ENCODE data around the gene KRTAP5-2. TPM values are rescaled to one million over a fixed set of nuclear protein-coding genes. Genes with fewer than 3 reads are reported as not detected.

KRTAP5-2 gene
- total and polyA plus RNA-seq, 5 donors from 2014 or later, result 0.35 TPM; not detected in 4

GRCh38 chr11:1564535-1565172 lies 33.4 kb downstream of the KRTAP5-2 start:
- H3K27ac ChIP-seq (ENCODE audit: insufficient read depth, low read length, poor library complexity, severe bottlenecking), result no peak overlapping the region
- no peaks in the 10 kb centered on the region for H3K9me3 ChIP-seq (ENCODE audit: control insufficient read depth in 2 of 2, low read length in 2 of 2)
- H3K4me1 ChIP-seq (ENCODE audit: control insufficient read depth, insufficient read depth, low read length, poor library complexity, severe bottlenecking), result no peaks in the 10 kb centered on the region
- DNase-seq, result no peak
- H3K27me3 Mint-ChIP-seq, result peaks cover 14% of the 10 kb centered on the region
- H3K27ac Mint-ChIP-seq, result peak overlapping the region in 1 of 3 donors; percentile 69
- H3K27me3 ChIP-seq (ENCODE audit: control insufficient read depth, insufficient read depth, low read length), result no peaks in the 10 kb centered on the region
- H3K9me3 Mint-ChIP-seq, result no peaks in the 10 kb centered on the region
- no peaks in the 10 kb centered on the region for H3K36me3 ChIP-seq (ENCODE audit: control insufficient read depth, insufficient read depth, low read length)
- H3K4me3 Mint-ChIP-seq, result no peak overlapping the region
- H3K4me3 ChIP-seq (ENCODE audit: low read depth, low read length), result no peak overlapping the region
- no peak for ATAC-seq (ENCODE audit: low read depth in 2 of 2)
- peaks cover 4% of the 10 kb centered on the region for H3K36me3 Mint-ChIP-seq
- H3K4me1 Mint-ChIP-seq, result peaks cover 0 to 12% (median 2%) of the 10 kb centered on the region in 4 donors

GRCh38 chr11:1563697-1564534 lies 34.2 kb downstream of the KRTAP5-2 start:
- ATAC-seq (ENCODE audit: low read depth in 2 of 2), result no peak

GRCh38 chr11:1563149-1563638 lies 34.9 kb downstream of the KRTAP5-2 start:
- Histone ChIP-seq H3K9me3 (ENCODE audit: control insufficient read depth in 2 of 2, low read length in 2 of 2) (no peaks in the 10 kb centered on the region), H3K27ac (ENCODE audit: insufficient read depth, low read length, poor library complexity, severe bottlenecking) (no peak overlapping the region), H3K4me1 (ENCODE audit: control insufficient read depth, insufficient read depth, low read length, poor library complexity, severe bottlenecking) (no peaks in the 10 kb centered on the region), H3K4me3 (ENCODE audit: low read depth, low read length) (no peak overlapping the region), H3K27me3 (ENCODE audit: control insufficient read depth, insufficient read depth, low read length) (no peaks in the 10 kb centered on the region), H3K36me3 (ENCODE audit: control insufficient read depth, insufficient read depth, low read length) (no peaks in the 10 kb centered on the region)
- Mint-ChIP-seq H3K27ac (no peak overlapping the region), H3K27me3 (peaks cover 1% of the 10 kb centered on the region), H3K9me3 (no peaks in the 10 kb centered on the region), H3K36me3 (peaks cover 4% of the 10 kb centered on the region), H3K4me3 (no peak overlapping the region), H3K4me1 (peaks cover 0 to 2% (median 0%) of the 10 kb centered on the region in 4 donors)
- DNase-seq (no peak), ATAC-seq (ENCODE audit: low read depth in 2 of 2) (no peak)

More at GRCh38 chr11:1563697-1564534, 34.2 kb downstream of the KRTAP5-2 start:
- Histone ChIP-seq H3K9me3 (ENCODE audit: control insufficient read depth in 2 of 2, low read length in 2 of 2) (no peaks in the 10 kb centered on the region), H3K27ac (ENCODE audit: insufficient read depth, low read length, poor library complexity, severe bottlenecking) (no peak overlapping the region), H3K4me3 (ENCODE audit: low read depth, low read length) (no peak overlapping the region), H3K4me1 (ENCODE audit: control insufficient read depth, insufficient read depth, low read length, poor library complexity, severe bottlenecking) (no peaks in the 10 kb centered on the region), H3K36me3 (ENCODE audit: control insufficient read depth, insufficient read depth, low read length) (no peaks in the 10 kb centered on the region), H3K27me3 (ENCODE audit: control insufficient read depth, insufficient read depth, low read length) (no peaks in the 10 kb centered on the region)
- Mint-ChIP-seq H3K27me3 (peaks cover 8% of the 10 kb centered on the region), H3K9me3 (no peaks in the 10 kb centered on the region), H3K27ac (no peak overlapping the region), H3K4me3 (no peak overlapping the region), H3K36me3 (peaks cover 4% of the 10 kb centered on the region), H3K4me1 (peaks cover 0 to 5% (median 0%) of the 10 kb centered on the region in 4 donors)
- DNase-seq, result no peak

- no peak for ATAC-seq (ENCODE audit: low read depth in 2 of 2)
- Histone ChIP-seq H3K4me3 (ENCODE audit: low read depth, low read length) (no peak overlapping the region), H3K27me3 (ENCODE audit: control insufficient read depth, insufficient read depth, low read length) (no peaks in the 10 kb centered on the region), H3K36me3 (ENCODE audit: control insufficient read depth, insufficient read depth, low read length) (no peaks in the 10 kb centered on the region), H3K9me3 (ENCODE audit: control insufficient read depth in 2 of 2, low read length in 2 of 2) (no peaks in the 10 kb centered on the region), H3K27ac (ENCODE audit: insufficient read depth, low read length, poor library complexity, severe bottlenecking) (no peak overlapping the region), H3K4me1 (ENCODE audit: control insufficient read depth, insufficient read depth, low read length, poor library complexity, severe bottlenecking) (no peaks in the 10 kb centered on the region)
- H3K4me1 Mint-ChIP-seq, result peaks cover 0 to 2% (median 0%) of the 10 kb centered on the region in 4 donors
- no peaks in the 10 kb centered on the region for H3K9me3 Mint-ChIP-seq
- peak overlapping the region in 1 of 3 donors; percentile 71 for H3K27ac Mint-ChIP-seq
- DNase-seq, result no peak
- H3K4me3 Mint-ChIP-seq, result peak overlapping the region in 2 of 4 donors; percentile 16 to 64
- peaks cover 4% of the 10 kb centered on the region for H3K36me3 Mint-ChIP-seq
- H3K27me3 Mint-ChIP-seq, result no peaks in the 10 kb centered on the region
Measured at GRCh38 chr11:1562469-1563148, 35.5 kb downstream of the KRTAP5-2 start.

GRCh38 chr11:1561955-1562354 lies 36.1 kb downstream of the KRTAP5-2 start:
- Mint-ChIP-seq H3K4me1 (peaks cover 0 to 2% (median 0%) of the 10 kb centered on the region in 4 donors), H3K9me3 (no peaks in the 10 kb centered on the region), H3K27me3 (no peaks in the 10 kb centered on the region), H3K27ac (no peak overlapping the region), H3K36me3 (peaks cover 4% of the 10 kb centered on the region), H3K4me3 (peak overlapping the region in 1 of 4 donors; percentile 64)
- H3K4me3 ChIP-seq (ENCODE audit: low read depth, low read length), result no peak overlapping the region
- H3K27ac ChIP-seq (ENCODE audit: insufficient read depth, low read length, poor library complexity, severe bottlenecking), result no peak overlapping the region
- H3K36me3 ChIP-seq (ENCODE audit: control insufficient read depth, insufficient read depth, low read length), result no peaks in the 10 kb centered on the region
- no peaks in the 10 kb centered on the region for H3K27me3 ChIP-seq (ENCODE audit: control insufficient read depth, insufficient read depth, low read length)
- ATAC-seq (ENCODE audit: low read depth in 2 of 2) (no peak), DNase-seq (no peak)
- no peaks in the 10 kb centered on the region for H3K4me1 ChIP-seq (ENCODE audit: control insufficient read depth, insufficient read depth, low read length, poor library complexity, severe bottlenecking)
- no peaks in the 10 kb centered on the region for H3K9me3 ChIP-seq (ENCODE audit: control insufficient read depth in 2 of 2, low read length in 2 of 2)

- H3K27me3 Mint-ChIP-seq, result no peaks in the 10 kb centered on the region
- Histone ChIP-seq H3K27me3 (ENCODE audit: control insufficient read depth, insufficient read depth, low read length) (no peaks in the 10 kb centered on the region), H3K9me3 (ENCODE audit: control insufficient read depth in 2 of 2, low read length in 2 of 2) (no peaks in the 10 kb centered on the region), H3K4me1 (ENCODE audit: control insufficient read depth, insufficient read depth, low read length, poor library complexity, severe bottlenecking) (no peaks in the 10 kb centered on the region), H3K27ac (ENCODE audit: insufficient read depth, low read length, poor library complexity, severe bottlenecking) (no peak overlapping the region), H3K4me3 (ENCODE audit: low read depth, low read length) (no peak overlapping the region), H3K36me3 (ENCODE audit: control insufficient read depth, insufficient read depth, low read length) (no peaks in the 10 kb centered on the region)
- ATAC-seq (ENCODE audit: low read depth in 2 of 2) (no peak), DNase-seq (no peak)
- H3K4me1 Mint-ChIP-seq, result no peaks in the 10 kb centered on the region
- H3K36me3 Mint-ChIP-seq, result peaks cover 4% of the 10 kb centered on the region
- no peaks in the 10 kb centered on the region for H3K9me3 Mint-ChIP-seq
- H3K27ac Mint-ChIP-seq, result no peak overlapping the region
- no peak overlapping the region for H3K4me3 Mint-ChIP-seq
Measured at GRCh38 chr11:1561266-1561665, 36.8 kb downstream of the KRTAP5-2 start.

- ATAC-seq (ENCODE audit: low read depth in 2 of 2), result no peak
Measured at GRCh38 chr11:1560649-1561251, 37.3 kb downstream of the KRTAP5-2 start.

More at GRCh38 chr11:1560649-1561251, 37.3 kb downstream of the KRTAP5-2 start:
- no peak overlapping the region for H3K27ac ChIP-seq (ENCODE audit: insufficient read depth, low read length, poor library complexity, severe bottlenecking)
- H3K9me3 Mint-ChIP-seq, result no peaks in the 10 kb centered on the region
- no peaks in the 10 kb centered on the region for H3K27me3 Mint-ChIP-seq
- H3K4me1 ChIP-seq (ENCODE audit: control insufficient read depth, insufficient read depth, low read length, poor library complexity, severe bottlenecking), result no peaks in the 10 kb centered on the region
- peaks cover 4% of the 10 kb centered on the region for H3K36me3 Mint-ChIP-seq
- no peak overlapping the region for H3K27ac Mint-ChIP-seq
- no peaks in the 10 kb centered on the region for H3K9me3 ChIP-seq (ENCODE audit: control insufficient read depth in 2 of 2, low read length in 2 of 2)
- DNase-seq, result no peak
- no peaks in the 10 kb centered on the region for H3K36me3 ChIP-seq (ENCODE audit: control insufficient read depth, insufficient read depth, low read length)
- H3K4me3 ChIP-seq (ENCODE audit: low read depth, low read length), result no peak overlapping the region
- H3K4me1 Mint-ChIP-seq, result no peaks in the 10 kb centered on the region
- no peaks in the 10 kb centered on the region for H3K27me3 ChIP-seq (ENCODE audit: control insufficient read depth, insufficient read depth, low read length)
- no peak overlapping the region for H3K4me3 Mint-ChIP-seq

Measured in CD4-positive, CD25-positive, alpha-beta regulatory T cell (primary cell).